ENCODE data around the gene FXYD7. TPM values are rescaled to one million over a fixed set of nuclear protein-coding genes. Genes with fewer than 3 reads are reported as not detected.

FXYD7 gene
- total and polyA plus RNA-seq, 2 experiments from 2014 or later, result 0.22 to 0.27 TPM

GRCh38 chr19:35140962-35141836 lies 1.9 kb upstream of the FXYD7 start:
- peak overlapping the region; percentile 78 for H3K4me2 ChIP-seq
- 6% methylated on average over 25 of the region's 48 CpGs for WGBS (ENCODE audit: low lambda C conversion rate, missing lambda C conversion rate)
- peak; percentile 95 for DNase-seq (ENCODE audit: low spot score)
- no peaks in the 10 kb centered on the region for H3K36me3 ChIP-seq (replicated peaks; ENCODE audit: insufficient read depth, low read depth)
- H3K27ac ChIP-seq, result no peak overlapping the region
- TF ChIP-seq EZH2 (IDR thresholded peaks at IDR 0.05; ENCODE audit: borderline replicate concordance) (no peak), EZH2phosphoT487 (IDR thresholded peaks at IDR 0.05; ENCODE audit: low read depth, severe bottlenecking, unreplicated experiment) (no peak), CTCF (IDR thresholded peaks at IDR 0.05; ENCODE audit: poor library complexity) (peak; percentile 64)
- no peaks in the 10 kb centered on the region for H3K9me2 ChIP-seq (replicated peaks; ENCODE audit: insufficient read depth)
- no peaks in the 10 kb centered on the region for H4K20me1 ChIP-seq (ENCODE audit: insufficient read depth, poor library complexity, severe bottlenecking)
- no peaks in the 10 kb centered on the region for H3K9me3 ChIP-seq (ENCODE audit: low read depth)
- peaks cover 40% of the 10 kb centered on the region for H3K4me1 ChIP-seq (ENCODE audit: insufficient read depth)
- H3K79me2 ChIP-seq, result no peaks in the 10 kb centered on the region
- peaks cover 27% of the 10 kb centered on the region for H3K27me3 ChIP-seq
- no peak overlapping the region for H2AFZ ChIP-seq
- no peak overlapping the region for H3K4me3 ChIP-seq

GRCh38 chr19:35141837-35142605 lies 1.0 kb upstream of the FXYD7 start:
- Histone ChIP-seq H3K9me3 (ENCODE audit: low read depth) (no peaks in the 10 kb centered on the region), H3K27ac (no peak overlapping the region), H3K79me2 (no peaks in the 10 kb centered on the region), H3K36me3 (replicated peaks; ENCODE audit: insufficient read depth, low read depth) (no peaks in the 10 kb centered on the region), H3K4me3 (no peak overlapping the region), H3K4me2 (peak overlapping the region; percentile 78), H3K9me2 (replicated peaks; ENCODE audit: insufficient read depth) (no peaks in the 10 kb centered on the region), H3K4me1 (ENCODE audit: insufficient read depth) (peaks cover 40% of the 10 kb centered on the region), H2AFZ (no peak overlapping the region), H4K20me1 (ENCODE audit: insufficient read depth, poor library complexity, severe bottlenecking) (no peaks in the 10 kb centered on the region), H3K27me3 (peaks cover 27% of the 10 kb centered on the region)
- 13% methylated on average over 21 of the region's 21 CpGs for WGBS (ENCODE audit: low lambda C conversion rate, missing lambda C conversion rate)
- TF ChIP-seq EZH2 (IDR thresholded peaks at IDR 0.05; ENCODE audit: borderline replicate concordance) (peak; percentile 37), EZH2phosphoT487 (IDR thresholded peaks at IDR 0.05; ENCODE audit: low read depth, severe bottlenecking, unreplicated experiment) (no peak)
- DNase-seq (ENCODE audit: low spot score), result no peak

GRCh38 chr19:35142606-35143230 lies 337 bp upstream of the FXYD7 start:
- 6% methylated on average over 10 of the region's 46 CpGs for WGBS (ENCODE audit: low lambda C conversion rate, missing lambda C conversion rate)
- Histone ChIP-seq H3K79me2 (no peaks in the 10 kb centered on the region), H3K9me3 (ENCODE audit: low read depth) (no peaks in the 10 kb centered on the region), H3K9me2 (replicated peaks; ENCODE audit: insufficient read depth) (no peaks in the 10 kb centered on the region), H3K27me3 (peaks cover 27% of the 10 kb centered on the region), H2AFZ (no peak overlapping the region), H3K36me3 (replicated peaks; ENCODE audit: insufficient read depth, low read depth) (no peaks in the 10 kb centered on the region), H3K27ac (no peak overlapping the region), H3K4me1 (ENCODE audit: insufficient read depth) (peaks cover 35% of the 10 kb centered on the region), H4K20me1 (ENCODE audit: insufficient read depth, poor library complexity, severe bottlenecking) (no peaks in the 10 kb centered on the region), H3K4me3 (no peak overlapping the region), H3K4me2 (peak overlapping the region; percentile 78)
- TF ChIP-seq CTCF (IDR thresholded peaks at IDR 0.05; ENCODE audit: poor library complexity) (peak; percentile 86), EZH2 (IDR thresholded peaks at IDR 0.05; ENCODE audit: borderline replicate concordance) (no peak), EZH2phosphoT487 (IDR thresholded peaks at IDR 0.05; ENCODE audit: low read depth, severe bottlenecking, unreplicated experiment) (no peak)
- DNase-seq (ENCODE audit: low spot score), result peak; percentile 72
